Ovary (tissue), 3 donors: ENCODE data around the gene CABLES1.

Source experiments
- EP300 ChIP-seq: sonication (generic); formaldehyde crosslinking; IDR thresholded peaks from one replicate; pipeline ENCODE4 v1.6.1; 2017; ENCODE audit warnings: antibody characterized with exemption
- POLR2A ChIP-seq: fragments of 450-650 bp; IDR thresholded peaks from one replicate; pipeline ENCODE4 v1.6.1; 2017; ENCODE audit warnings: antibody characterized with exemption, mild to moderate bottlenecking, moderate library complexity
- TF ChIP-seq, protein P1 (sequence below), 3 donors: fragments of 450-650 bp in 2 of 3; fragments of 200-600 bp in 1 of 3; IDR thresholded peaks; one replicate each; pipeline versions ENCODE4 v1.5.1 to v1.8.0; 2016 to 2022; ENCODE audit warnings: antibody characterized with exemption in 3 of 3, mild to moderate bottlenecking in 1 of 3
- donor health status: DM: no; HTN: no; CAD: no.

DNA sequence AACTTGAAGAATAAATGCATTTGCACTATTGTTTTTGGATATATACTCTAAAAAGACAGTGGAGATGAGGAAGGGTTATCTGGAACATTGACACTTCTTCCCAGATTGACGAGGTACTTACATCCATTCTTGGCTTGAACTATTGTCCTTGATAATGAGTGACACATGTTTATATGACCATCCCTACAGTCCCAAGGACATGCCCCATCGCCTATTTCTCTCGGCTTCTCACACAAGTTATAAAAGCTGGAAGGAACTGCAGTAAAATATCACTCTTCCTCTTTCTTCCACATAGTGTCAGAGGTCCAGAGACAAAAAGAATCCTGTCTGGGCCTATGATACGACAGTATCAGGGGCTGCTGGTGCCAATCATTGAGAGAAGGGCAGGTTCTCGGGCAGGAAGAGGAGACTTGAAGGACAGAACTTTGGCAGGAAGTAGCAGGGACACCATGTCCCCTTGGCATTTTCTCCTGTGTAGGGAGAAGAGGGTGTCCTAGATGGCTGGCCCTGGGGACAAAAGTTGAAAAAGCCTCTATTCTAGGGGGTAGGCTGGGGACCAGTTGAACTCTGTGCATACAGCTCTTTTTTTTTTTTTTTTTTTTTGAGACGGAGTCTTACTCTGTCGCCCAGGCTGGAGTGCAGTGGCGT is 5.8 kb upstream of the CABLES1 start:
- TF ChIP-seq, protein P1, sequence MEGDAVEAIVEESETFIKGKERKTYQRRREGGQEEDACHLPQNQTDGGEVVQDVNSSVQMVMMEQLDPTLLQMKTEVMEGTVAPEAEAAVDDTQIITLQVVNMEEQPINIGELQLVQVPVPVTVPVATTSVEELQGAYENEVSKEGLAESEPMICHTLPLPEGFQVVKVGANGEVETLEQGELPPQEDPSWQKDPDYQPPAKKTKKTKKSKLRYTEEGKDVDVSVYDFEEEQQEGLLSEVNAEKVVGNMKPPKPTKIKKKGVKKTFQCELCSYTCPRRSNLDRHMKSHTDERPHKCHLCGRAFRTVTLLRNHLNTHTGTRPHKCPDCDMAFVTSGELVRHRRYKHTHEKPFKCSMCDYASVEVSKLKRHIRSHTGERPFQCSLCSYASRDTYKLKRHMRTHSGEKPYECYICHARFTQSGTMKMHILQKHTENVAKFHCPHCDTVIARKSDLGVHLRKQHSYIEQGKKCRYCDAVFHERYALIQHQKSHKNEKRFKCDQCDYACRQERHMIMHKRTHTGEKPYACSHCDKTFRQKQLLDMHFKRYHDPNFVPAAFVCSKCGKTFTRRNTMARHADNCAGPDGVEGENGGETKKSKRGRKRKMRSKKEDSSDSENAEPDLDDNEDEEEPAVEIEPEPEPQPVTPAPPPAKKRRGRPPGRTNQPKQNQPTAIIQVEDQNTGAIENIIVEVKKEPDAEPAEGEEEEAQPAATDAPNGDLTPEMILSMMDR (IDR thresholded peaks at IDR 0.05): no peak
- TF ChIP-seq POLR2A (no peak), EP300 (no peak)
